DMS 273 treated with DMSO at 0.1 percent for 48 hours (cell line): ENCODE results near the gene HLA-B.
"Not testable (repeated sequence)": the region's sequence is repeated elsewhere in the genome, so short reads cannot be mapped to it uniquely, and the experiment has no call there.

Experiments used
- DNase-seq: peaks from one replicate; lab custom pipeline; 2025; lab: John Stamatoyannopoulos, UW

Gene HLA-B

DNA sequence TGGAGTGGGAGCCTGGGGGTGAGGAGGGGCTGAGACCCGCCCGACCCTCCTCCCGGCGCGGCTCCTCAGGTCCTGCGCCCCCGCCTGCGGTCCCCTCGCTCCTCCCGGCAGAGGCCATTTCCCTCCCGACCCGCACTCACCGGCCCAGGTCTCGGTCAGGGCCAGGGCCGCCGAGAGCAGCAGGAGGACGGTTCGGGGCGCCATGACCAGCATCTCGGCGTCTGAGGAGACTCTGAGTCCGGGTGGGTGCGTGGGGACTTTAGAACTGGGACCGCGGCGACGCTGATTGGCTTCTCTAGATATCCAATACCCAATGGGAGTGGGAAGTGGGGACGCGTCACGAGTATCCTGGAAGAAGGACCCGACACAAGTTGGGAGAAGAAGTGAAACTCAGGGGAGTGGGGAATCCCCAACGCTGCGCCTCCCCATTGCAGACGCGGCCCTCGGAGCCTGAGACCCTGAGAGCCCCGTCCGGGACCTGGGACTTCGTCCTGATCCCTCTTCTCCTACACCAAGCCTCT is at the start of gene HLA-B:
Gene HLA-B, minus strand, starts transcription at position 234 of the 521 bp plus-strand sequence. Its CDS starts 21 bp downstream, at position 213.
- peak; percentile 22 for DNase-seq

DNA sequence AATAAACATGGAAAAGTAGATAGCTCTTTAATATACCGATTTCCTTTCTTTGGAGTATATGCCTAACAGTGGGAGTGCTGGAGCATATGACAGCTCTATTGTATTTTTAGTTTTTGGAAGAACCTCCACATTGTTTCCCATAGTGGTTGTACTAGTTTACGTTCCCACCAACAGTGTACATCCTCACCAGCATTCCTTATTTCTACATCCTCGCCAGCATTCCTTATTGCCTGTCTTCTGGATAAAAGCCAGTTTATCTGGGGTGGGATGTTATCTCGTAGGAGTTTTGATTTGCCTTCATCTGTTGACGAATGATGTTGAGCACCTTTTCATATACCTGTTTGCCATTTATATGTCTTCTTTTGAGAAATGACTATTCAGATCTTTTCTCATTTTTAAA is 49.0 kb upstream of the HLA-B start:
- no peak for DNase-seq

DNA sequence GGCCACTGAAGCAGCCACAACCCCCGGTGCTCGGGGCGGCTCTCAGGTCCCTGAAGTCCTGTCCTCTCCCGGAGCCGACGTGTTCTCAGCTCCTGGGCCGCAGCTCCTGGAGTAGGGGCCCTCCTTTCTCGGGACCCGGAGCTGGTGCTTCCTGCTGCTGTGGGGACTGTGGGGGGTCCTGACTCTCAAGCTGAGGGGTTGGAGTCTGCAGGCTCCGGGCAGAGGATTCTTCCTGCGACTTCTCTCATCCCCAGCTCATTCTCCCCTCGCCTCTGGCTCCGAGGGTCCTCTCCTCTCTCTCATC is 47.0 kb upstream of the HLA-B start:
- DNase-seq, result not testable (repeated sequence)

DNA sequence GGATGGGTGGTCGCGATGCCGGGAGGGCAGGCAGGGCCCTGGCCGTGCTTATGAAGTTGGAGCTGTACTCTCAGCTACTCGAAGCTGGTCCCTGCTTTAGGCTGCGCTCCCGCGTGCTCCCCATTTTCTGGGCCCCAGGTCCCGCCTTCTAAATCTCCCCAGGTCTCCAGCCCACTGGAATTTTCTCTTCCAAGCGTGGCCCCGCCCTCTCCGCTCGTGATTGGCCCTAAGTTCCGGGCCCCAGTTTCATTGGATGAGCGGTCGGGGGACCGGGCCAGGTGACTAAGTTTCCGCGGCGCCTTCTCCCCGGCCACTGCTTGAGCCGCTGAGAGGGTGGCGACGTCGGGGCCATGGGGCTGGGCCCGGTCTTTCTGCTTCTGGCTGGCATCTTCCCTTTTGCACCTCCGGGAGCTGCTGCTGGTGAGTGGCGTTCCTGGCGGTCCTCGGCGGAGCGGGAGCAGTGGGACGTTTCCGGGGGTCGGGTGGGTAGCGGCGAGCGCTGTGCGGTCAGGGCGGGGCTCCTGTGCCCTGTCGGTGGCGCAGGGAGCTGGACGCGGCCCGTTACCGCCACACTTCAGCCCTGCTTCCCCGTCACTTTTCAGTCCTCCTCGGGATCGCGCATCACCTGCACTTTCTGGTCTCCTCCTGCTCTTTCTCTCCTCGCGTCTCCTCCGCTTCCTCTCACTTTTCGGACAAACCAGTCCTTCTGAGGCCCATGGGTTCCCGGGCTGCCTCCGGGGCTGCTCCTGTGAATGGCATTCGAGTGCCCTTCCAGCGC is 46.5 kb upstream of the HLA-B start, which contains the start of gene MICA:
Gene MICA, plus strand, starts transcription at position 313 of the 778 bp plus-strand sequence. Its CDS starts 38 bp downstream, at position 351.
- DNase-seq, result peak; percentile 58

DNA sequence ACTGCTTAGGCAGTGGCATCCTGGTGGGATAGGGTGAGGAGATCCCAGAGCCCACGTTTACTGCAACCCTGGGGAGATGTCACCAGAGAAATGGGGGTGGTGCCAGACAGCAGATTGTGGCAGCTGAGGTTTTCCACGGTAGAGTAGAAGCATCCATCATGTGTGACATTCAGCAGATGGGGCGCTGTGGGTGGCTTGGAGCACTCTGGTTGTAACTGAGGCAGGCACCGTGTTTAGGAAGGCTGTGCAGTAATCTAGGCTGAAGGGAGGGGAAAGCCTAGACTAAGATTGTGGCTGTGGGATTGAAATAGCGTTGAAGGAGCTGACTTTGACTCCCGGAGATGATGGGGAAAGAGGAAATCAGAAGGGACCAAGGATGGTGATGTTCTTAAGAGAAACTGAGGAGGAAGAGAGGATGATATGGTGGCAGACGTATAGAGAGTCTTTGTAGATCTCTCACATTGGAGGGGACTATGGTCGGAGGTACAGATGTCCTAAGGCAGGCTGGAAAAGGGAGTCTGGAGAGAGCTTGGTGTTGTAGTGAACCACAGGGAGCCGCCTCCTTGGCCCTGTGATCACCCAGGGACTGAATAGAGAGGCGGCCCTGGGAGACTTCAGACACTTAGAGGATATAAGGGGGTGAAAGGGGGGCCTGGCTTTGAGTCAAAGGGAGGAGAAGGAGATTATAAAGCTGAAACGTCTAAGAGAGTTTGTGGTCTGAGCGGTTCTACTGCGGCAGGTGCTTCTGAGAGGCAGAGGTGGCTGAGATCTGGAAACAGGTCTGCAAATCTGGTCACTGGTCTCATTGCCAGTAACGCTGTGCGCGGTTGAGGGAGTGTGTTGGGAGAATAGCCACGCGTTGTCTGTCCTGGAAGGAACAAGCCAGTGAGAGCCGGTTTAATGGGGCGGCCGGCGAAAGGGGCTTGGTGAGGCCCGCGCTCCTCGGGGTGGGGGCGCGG is 45.6 kb upstream of the HLA-B start:
- DNase-seq, result no peak

DNA sequence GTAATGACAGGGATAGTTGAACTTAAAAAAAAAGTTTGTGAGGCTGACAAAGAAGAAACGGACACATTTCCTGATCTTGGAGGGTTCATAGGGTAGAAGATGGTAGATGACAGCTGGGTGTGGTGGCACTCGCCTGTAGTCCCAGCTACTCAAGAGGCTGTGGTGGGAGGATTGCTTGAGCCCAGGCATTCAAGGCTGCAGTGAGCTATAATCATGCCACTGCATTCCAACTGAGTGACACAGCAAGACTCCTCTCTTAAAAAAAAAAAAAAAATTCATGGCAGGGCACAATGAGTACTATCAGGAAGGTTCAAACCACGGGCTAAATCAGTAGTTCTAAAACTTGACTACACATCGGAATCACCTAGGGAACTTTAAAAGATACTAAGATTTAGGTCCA is 44.4 kb upstream of the HLA-B start:
- DNase-seq, result no peak

DNA sequence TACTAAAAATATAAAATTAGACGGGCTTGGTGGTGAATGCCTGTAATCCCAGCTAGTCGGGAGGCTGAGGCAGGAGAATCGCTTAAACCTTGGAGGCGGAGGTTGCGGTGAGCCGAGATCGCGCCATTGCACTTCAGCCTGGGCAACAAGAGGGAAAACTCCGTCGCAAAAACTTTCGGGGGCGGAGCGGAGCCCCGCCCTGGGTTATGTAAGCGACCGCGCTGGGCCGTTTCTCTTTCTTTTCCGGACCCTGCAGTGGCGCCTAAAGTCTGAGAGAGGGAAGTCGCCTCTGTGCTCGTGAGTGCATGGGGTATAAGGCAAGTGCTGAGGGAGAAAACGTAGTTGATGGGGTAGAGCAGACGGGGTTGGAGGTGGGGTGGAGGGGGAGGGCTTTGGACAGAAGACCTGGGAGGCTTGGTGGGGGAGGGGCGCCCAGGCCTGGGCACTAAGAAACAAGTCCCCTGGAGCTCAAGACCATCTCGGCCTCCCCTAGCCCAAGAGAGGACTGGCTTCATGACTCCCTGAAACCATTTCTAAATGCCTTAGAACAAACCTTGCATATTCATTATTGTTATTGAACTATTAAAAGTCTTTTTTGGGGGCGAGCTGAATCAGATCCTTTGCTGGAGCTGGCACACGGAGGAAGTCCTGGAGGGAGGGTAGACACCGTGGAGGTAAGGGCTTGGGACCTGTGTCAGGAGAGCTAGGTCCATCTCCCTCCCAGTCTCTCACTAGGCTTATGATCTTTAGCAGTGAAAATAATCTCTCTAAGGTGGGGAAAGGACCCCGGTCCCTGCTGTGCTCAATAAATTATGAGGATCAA is 43.7 kb upstream of the HLA-B start:
- no peak for DNase-seq

DNA sequence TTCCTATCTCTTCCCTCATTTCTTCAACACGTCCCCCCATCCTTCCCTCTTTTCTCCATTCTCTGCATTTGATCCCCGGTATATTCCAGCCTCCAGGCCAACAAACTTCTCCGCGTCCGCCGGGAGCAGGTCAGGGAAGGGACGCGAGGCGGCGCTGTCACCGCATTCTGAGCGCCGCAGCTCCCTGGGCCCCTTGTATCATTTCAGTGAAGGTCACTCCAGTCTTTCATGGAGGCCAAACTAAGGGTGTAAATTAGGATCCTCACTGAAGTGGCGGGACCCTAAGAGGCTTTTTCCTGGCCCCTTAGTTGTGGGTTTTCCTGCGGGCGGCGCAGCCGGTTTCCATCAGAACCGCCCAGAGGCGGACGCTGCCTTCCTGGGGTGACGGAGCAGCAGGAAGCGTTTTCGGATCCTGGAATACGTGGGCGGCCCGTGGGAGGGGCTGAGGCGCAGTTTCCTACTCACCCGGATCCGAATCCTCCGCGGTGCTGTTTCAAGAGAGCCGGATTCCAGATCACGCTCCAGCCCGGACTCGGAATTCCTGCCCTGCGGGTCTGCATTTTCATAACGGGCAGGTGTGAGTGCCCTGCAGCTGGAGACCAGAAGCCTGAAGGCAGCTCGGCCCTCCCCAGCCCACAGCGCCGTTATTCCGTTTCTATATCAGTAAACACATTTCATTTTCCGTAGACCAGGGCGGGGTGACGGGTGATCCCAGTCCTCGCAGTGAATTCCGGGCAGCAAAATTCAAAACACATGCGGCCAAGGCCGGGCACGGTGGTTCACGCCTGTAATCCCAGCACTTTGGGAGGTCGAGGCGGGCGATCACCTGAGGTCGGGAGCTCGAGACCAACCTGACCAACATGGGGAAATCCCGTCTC is 42.8 kb upstream of the HLA-B start:
- peak; percentile 73 for DNase-seq

DNA sequence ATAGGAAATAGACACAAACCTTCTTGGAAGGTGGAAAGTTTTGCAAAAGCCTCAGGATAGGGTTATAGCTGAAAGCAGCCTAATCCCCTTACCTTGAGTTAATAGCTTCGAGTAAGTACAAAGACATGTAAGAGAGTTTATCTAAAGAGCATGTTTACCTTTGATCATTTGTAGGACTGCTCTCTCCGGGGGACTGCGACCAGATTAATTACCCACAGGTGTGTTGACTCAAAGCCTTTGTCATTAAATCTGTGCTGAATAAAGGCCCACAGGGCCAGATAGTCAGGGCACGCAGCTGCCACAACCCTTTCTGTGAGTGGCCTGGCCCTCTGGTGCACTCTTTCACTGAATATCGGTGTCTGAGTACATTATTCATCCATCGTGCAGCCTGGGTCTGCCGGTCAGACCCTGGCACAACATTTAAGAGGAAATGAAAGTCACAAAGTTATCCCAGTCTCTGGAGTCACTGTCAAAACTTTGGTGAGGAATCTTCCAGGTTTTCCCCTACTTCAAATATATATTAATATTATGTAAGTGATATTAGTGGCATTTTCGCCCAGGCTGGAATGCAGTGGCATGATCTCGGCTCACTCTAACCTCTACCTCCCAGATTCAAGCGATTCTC is 41.0 kb upstream of the HLA-B start:
- no peak for DNase-seq

DNA sequence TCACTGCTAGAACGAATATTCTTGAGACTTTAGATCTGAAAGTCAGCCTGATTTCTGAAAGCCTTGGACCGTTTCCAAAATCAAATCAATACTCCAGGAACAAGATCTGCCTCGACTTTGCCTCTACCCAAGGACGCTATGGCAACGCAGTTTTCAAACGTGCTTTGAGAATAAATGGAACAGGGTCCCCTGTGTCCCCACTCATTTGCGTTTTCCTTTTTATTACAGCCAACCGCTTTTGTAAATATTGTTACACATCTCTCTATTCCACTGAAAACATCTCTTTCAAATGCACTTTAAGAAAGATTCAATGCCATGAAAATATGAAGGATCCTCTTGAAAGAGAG is 40.1 kb upstream of the HLA-B start:
- not testable (repeated sequence) for DNase-seq

DNA sequence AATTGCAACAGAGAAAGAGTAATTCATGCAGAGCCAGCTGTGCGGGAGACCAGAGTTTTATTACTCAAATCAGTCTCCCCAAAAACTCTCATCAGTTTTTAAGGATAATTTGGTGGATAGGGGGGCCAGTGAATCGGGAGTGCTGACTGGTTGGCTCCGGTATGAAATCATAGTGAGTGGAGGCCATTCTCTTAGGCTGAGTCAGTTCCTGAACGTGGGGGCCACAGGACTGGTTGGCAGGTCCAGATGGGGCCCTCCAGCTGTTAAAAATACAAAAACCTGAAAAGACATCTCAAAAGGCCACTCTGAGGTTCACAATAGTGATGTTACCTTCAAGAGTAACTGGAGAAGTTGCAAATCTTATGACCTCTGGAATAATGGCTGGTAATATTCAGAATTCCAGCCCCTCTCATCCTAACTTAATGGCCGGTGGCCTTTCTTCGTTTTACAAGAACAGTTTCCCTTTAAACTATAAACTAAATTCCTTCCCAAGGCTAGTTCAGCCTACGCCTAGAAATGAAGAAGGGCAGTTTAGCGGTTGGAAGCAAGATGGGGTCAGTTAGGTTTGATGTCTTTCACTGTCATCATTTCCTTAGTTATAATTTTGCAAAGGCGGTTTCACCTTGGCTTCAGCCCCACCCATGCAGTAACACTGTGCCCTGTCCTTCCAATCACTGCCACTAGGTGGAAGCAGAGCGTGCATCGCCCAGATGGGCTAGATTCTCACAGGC is 39.6 kb upstream of the HLA-B start:
- DNase-seq, result peak; percentile 13

DNA sequence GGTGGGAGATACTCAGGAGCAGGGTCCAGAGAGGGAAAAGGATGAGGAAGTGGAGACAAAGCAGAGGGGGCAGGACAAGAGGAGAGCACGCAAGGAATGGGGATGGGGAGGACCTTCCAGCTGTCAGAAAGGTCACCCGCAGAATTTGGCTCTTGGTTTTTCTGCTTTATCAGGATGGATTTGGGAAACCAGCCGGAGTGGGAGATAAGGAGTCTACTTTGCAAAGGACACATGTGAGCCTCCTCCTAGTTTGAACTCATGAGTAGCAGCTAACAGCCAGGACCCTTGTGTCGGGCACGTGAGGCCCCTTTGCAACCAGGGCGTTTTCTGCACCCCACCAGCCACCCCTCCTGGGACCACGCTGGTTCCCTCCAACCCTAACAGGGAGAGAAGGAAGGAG is 38.9 kb upstream of the HLA-B start:
- DNase-seq, result no peak

DNA sequence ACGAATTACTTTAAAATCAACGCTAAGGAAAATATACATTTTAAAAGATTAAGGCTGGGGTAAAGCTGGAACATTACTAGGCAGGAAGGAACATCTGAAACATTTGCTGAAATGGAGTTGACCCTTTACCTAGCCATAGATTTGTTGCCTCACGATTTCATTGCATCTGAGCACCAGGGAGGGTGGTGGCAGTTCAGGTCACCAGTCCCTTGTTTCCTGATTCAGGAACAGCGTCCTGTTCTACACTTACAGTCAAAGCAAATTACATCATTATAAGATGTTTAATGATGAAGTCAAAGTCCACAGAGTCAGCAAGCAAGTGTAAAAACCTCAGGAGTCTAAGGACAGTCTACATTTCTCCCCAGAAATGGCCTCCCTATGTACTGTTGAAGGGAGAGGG is 37.4 kb upstream of the HLA-B start:
- DNase-seq, result no peak

DNA sequence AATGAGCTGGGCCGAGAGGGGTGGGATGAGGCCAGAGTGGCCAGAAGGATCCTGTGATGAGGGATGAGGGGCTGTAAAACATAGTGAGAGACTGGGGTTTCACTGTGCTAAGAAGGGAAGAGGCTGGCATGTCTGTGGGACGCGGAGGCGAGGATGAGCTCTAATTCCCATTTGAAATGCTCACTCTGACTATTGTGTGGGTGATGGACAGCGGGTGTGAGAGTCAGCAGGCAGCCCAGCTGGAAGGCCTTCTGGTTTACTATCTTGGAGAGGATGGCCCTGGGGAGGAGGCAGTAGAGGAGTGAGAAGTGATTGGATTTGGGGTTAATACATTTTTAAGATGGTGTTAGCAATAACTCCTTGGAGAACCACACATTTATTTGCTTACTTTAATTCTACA is 37.0 kb upstream of the HLA-B start:
- DNase-seq, result no peak

DNA sequence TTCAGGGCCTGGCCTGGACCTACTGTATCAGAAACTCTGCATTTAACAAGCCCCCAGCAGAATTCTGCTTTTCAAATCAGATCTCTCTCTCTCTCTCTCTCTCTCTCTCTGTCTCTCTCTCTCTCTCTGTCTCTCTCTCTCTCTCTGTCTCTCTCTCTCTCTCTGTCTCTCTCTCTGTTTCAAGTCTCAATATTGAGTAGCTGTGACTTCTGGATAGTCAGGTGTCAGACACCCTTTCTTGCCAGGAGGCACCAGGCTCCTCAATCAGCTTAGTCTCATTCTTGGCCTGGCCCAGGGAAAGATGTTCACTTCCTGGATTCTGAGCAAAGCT is 32.8 kb upstream of the HLA-B start:
- not testable (repeated sequence) for DNase-seq

DNA sequence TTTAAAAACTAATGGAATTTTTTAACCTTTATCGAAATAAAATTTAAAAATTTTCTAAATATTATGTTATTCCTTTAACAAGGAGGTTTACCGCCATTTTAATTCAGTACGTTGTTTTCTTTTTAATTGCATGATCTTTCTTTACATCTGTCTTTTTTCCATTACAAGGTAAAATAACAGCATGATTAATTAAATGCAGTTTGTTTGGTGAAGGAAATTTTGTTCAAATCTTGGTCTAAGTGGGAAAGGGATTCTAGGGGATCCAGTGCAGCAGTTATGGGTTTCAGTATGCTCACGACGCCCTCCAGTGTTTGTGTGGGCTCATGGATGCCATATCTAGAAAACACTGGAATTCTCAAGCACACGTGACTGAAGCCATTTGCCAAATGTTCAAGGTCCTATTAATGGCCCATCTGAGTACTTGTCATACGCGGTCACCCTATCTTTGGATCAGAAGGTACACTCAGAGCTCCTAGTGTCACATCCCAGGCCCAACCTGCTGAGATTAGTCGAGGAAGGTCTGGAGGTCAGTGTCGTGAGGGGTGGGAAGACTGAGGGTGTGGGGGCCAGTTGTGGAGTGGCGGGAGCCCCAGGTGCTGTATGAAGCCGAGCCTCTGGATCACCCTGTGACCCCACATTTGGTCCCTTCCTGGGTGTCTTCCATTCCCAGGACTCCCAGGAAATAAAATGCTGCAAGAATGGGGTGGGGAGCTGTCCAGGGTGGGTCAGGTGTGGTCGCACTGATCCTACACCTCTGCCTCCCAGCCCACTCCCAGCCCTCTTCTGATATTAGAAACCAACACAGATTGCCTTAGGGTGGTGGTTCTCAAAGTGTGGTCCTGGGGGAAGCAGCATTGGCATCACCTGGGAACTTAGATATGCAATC is 32.2 kb upstream of the HLA-B start:
- not testable (repeated sequence) for DNase-seq

DNA sequence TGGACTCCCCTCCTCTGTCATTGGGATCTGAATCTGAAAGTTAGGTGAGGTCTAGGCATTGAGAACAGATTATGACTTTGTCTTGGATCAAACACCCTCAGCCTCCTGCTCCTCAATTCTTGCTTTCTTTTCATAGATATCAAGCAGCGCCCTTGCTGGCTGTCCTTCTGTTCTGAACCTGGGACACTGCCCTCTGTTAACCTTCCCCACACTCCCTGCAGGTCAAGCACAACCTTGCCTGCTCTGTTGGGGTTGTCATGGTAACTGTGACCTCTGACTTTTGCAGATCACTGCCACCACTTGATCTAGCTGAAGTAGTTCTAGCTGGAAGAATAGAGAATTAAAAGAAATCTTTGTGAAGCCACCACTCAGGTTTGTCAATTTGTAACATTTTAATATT is 30.0 kb upstream of the HLA-B start:
- DNase-seq, result no peak

DNA sequence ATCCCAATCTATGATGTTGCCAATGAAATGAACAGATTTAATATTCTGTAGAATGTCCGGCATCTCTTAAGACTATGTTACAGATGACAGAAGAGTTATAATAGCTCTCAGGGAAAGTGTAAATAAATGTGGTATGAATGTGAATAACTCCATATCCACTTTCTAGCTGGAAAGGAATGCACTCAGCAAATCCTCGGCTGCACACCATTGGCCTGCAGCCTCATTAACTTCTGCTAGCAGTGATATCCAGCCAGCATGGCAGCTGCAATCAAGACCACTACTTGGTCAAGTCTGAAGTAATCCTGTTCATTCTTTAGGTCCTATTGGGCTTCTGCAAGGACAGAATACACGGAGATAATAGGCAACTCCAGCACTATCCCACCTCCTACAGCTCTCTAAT is 29.1 kb upstream of the HLA-B start:
- no peak for DNase-seq

DNA sequence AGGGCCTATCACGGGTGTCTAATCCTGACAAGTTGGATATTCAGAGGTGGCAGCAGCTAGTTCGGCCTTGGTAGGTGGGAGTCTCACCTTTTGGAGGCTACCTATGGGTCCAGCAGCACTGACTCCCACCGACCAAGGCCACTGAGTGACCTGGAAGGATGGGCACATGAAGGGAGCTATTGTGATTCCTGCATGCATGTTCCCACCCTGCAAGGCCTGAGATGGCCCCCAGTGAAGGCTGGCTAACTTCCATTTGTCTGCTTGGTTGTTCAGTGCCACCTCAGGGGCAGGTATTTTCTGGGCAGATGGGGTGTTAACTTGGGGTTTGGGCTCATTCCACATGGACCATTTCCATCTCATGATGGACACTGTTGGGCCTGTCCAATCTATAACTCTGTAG is 28.1 kb upstream of the HLA-B start:
- DNase-seq, result no peak
